Measurements from ENCODE around the gene SEC61G. TPM values are rescaled to one million over a fixed set of nuclear protein-coding genes. Genes with fewer than 3 reads are reported as not detected.

Gene SEC61G
- total RNA-seq, 1 donor from 2014 or later, result 194 TPM

- TF ChIP-seq, protein P1, sequence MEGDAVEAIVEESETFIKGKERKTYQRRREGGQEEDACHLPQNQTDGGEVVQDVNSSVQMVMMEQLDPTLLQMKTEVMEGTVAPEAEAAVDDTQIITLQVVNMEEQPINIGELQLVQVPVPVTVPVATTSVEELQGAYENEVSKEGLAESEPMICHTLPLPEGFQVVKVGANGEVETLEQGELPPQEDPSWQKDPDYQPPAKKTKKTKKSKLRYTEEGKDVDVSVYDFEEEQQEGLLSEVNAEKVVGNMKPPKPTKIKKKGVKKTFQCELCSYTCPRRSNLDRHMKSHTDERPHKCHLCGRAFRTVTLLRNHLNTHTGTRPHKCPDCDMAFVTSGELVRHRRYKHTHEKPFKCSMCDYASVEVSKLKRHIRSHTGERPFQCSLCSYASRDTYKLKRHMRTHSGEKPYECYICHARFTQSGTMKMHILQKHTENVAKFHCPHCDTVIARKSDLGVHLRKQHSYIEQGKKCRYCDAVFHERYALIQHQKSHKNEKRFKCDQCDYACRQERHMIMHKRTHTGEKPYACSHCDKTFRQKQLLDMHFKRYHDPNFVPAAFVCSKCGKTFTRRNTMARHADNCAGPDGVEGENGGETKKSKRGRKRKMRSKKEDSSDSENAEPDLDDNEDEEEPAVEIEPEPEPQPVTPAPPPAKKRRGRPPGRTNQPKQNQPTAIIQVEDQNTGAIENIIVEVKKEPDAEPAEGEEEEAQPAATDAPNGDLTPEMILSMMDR (IDR thresholded peaks at IDR 0.05), result no peak
- Mint-ChIP-seq H3K4me3 (ENCODE audit: unreplicated experiment) (no peak overlapping the region), H3K27me3 (ENCODE audit: low read depth) (peaks cover 13% of the 10 kb centered on the region), H3K4me1 (ENCODE audit: low read depth) (no peaks in the 10 kb centered on the region), H3K36me3 (ENCODE audit: low read depth) (peaks cover 2% of the 10 kb centered on the region), H3K9me3 (ENCODE audit: low read depth) (peaks cover 10% of the 10 kb centered on the region), H3K27ac (ENCODE audit: unreplicated experiment) (no peak overlapping the region)
- no peak for DNase-seq (ENCODE audit: low spot score)
Measured at GRCh38 chr7:54722502-54722901, 36.5 kb downstream of the SEC61G start.

DNA sequence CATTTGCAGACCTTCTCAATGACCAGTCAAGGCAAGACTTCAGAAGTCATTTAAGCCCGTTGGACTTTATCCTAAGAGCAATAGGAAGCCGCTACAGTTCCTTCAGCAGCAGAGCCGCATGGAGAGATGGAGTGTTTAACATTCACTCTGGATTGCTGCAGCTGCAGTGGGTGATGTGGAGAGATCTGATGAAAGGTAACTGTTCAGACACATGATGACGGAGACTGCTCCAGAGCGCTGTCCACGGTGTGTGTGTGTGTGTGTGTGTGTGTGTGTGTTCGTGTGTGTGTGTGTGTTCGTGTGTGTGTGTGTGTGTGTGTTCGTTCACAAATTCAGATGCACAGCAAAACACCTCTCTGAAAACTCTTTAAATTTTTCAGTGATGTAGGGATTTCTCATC lies 37.0 kb downstream of the SEC61G start:
- DNase-seq (ENCODE audit: low spot score), result no peak
- Mint-ChIP-seq H3K4me3 (ENCODE audit: unreplicated experiment) (no peak overlapping the region), H3K27me3 (ENCODE audit: low read depth) (peaks cover 13% of the 10 kb centered on the region), H3K36me3 (ENCODE audit: low read depth) (peaks cover 2% of the 10 kb centered on the region), H3K27ac (ENCODE audit: unreplicated experiment) (no peak overlapping the region), H3K4me1 (ENCODE audit: low read depth) (no peaks in the 10 kb centered on the region), H3K9me3 (ENCODE audit: low read depth) (peaks cover 10% of the 10 kb centered on the region)
- TF ChIP-seq, protein P1 (IDR thresholded peaks at IDR 0.05), result no peak

DNA sequence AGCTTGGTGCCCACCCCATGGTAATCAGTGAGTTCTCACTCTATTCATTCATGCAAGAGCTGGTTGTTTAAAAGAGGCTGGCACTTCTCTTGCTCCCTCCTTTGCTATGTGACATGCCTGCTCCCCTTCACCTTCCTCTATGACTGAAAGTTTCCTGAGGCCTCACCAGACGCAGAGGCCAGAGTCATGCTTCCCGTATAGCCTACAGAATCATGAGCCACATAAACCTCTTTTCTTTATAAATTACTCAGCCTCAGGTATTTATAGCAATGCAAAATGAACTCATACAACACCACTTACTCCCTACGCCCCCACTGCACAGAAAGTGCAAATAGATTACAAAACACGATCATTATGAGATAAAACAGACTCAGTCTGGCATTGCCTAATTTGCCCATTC lies 39.0 kb downstream of the SEC61G start:
- H3K36me3 Mint-ChIP-seq (ENCODE audit: low read depth), result peaks cover 2% of the 10 kb centered on the region
- no peaks in the 10 kb centered on the region for H3K4me1 Mint-ChIP-seq (ENCODE audit: low read depth)
- no peak for DNase-seq (ENCODE audit: low spot score)
- H3K27me3 Mint-ChIP-seq (ENCODE audit: low read depth), result peaks cover 13% of the 10 kb centered on the region
- H3K27ac Mint-ChIP-seq (ENCODE audit: unreplicated experiment), result no peak overlapping the region
- H3K4me3 Mint-ChIP-seq (ENCODE audit: unreplicated experiment), result no peak overlapping the region
- peaks cover 16% of the 10 kb centered on the region for H3K9me3 Mint-ChIP-seq (ENCODE audit: low read depth)
- TF ChIP-seq, protein P1 (IDR thresholded peaks at IDR 0.05), result no peak

DNA sequence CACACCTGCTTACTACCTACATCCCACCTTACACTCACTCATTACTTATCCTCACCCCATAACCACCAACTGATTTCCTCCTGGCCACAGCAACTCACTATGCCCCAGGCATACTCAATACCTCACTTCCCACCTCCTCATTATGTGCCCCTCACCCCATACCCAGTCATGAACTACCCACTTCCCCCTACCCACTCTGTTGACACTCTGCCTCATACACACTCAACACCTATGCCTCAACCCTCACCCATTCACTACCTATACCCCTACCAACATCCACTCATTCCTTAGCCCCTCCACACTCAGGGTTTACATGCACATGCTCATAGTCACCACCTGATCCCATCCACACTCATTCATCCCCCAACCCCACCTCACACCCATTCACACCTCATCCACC lies 39.6 kb downstream of the SEC61G start:
- H3K9me3 Mint-ChIP-seq (ENCODE audit: low read depth), result peaks cover 16% of the 10 kb centered on the region
- DNase-seq (ENCODE audit: low spot score), result no peak
- H3K27me3 Mint-ChIP-seq (ENCODE audit: low read depth), result peaks cover 10% of the 10 kb centered on the region
- TF ChIP-seq, protein P1 (IDR thresholded peaks at IDR 0.05), result no peak
- no peak overlapping the region for H3K27ac Mint-ChIP-seq (ENCODE audit: unreplicated experiment)
- H3K4me3 Mint-ChIP-seq (ENCODE audit: unreplicated experiment), result no peak overlapping the region
- H3K36me3 Mint-ChIP-seq (ENCODE audit: low read depth), result peaks cover 2% of the 10 kb centered on the region
- no peaks in the 10 kb centered on the region for H3K4me1 Mint-ChIP-seq (ENCODE audit: low read depth)

DNA sequence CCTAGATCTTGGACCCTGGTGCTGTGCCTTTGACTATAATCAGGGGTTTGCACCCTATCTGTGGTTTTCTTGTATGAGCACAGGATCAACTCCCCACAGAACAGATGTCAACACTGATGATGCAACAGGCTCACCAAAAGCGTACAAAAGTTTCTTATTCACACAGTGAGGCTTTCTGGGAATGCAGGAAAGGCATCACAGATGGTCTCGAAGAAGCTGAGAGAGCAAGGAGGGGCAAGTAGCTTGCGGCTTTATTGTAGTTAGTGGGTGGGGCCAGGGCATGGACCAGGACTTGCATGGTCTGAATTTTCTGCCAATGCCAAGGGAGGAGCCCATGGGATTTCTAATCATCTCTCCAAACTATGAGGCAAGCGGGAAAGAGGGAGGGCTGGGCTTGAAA lies 46.2 kb downstream of the SEC61G start:
- TF ChIP-seq, protein P1 (IDR thresholded peaks at IDR 0.05), result no peak
- Mint-ChIP-seq H3K4me1 (ENCODE audit: low read depth) (no peaks in the 10 kb centered on the region), H3K36me3 (ENCODE audit: low read depth) (no peaks in the 10 kb centered on the region), H3K4me3 (ENCODE audit: unreplicated experiment) (no peak overlapping the region), H3K9me3 (ENCODE audit: low read depth) (peaks cover 22% of the 10 kb centered on the region), H3K27me3 (ENCODE audit: low read depth) (peaks cover 9% of the 10 kb centered on the region), H3K27ac (ENCODE audit: unreplicated experiment) (no peak overlapping the region)
- no peak for DNase-seq (ENCODE audit: low spot score)
